A673 (cell line): ENCODE results near the gene ZNF732. TPM values are rescaled to one million over a fixed set of nuclear protein-coding genes. Genes with fewer than 3 reads are reported as not detected.
"Not testable (repeated sequence)": the region's sequence is repeated elsewhere in the genome, so short reads cannot be mapped to it uniquely, and the experiment has no call there.

Experiments used
- BruUV-seq: library from RNA; stranded (reverse); fragments of 400-500 nt; replicated peaks from 2 replicates; lab custom pipeline; 2021; lab: Mats Ljungman, UMichigan
- CTCF ChIA-PET: fragments of 300-600 bp; sonication (Branson Sonifier 250); formaldehyde crosslinking; loops from one replicate; lab custom pipeline; 2022; ENCODE audit warnings: antibody characterized with exemption; lab: Charles Lee
- POLR2A ChIA-PET: fragments of 300-600 bp; sonication (Branson Sonifier 250); formaldehyde crosslinking; loops from one replicate; lab custom pipeline; 2022; ENCODE audit warnings: antibody characterized with exemption; ENCODE audit not compliant: low non-redundant PET; lab: Charles Lee
- DNase-seq: peaks from one replicate; pipeline ENCODE4 v3.0.0-alpha.2; 2015; ENCODE audit warnings: low spot score
- H3K27ac ChIP-seq: fragments of 200-600 bp; sonication (generic); 2 replicates; pipeline ENCODE4 v1.5.1; 2016; ENCODE audit warnings: mixed run types, low read depth, mild to moderate bottlenecking, mixed read lengths, antibody characterized with exemption, low read length; ENCODE audit not compliant: poor library complexity, severe bottlenecking
- H3K27me3 ChIP-seq: fragments of 200-600 bp; sonication (generic); replicated peaks from 2 replicates; pipeline ENCODE4 v1.6.1; 2017; ENCODE audit warnings: mixed run types, low read depth, mild to moderate bottlenecking, mixed read lengths, antibody characterized with exemption, low read length; ENCODE audit not compliant: insufficient read depth, poor library complexity
- H3K36me3 ChIP-seq: fragments of 200-600 bp; sonication (generic); 2 replicates; pipeline ENCODE4 v1.6.1; 2016; ENCODE audit warnings: mixed run types, mild to moderate bottlenecking, mixed read lengths, antibody characterized with exemption, low read length; ENCODE audit not compliant: insufficient read depth, poor library complexity, severe bottlenecking
- H3K4me1 ChIP-seq: fragments of 200-600 bp; sonication (generic); 2 replicates; pipeline ENCODE4 v1.6.1; 2017; ENCODE audit warnings: mixed run types, mild to moderate bottlenecking, mixed read lengths, antibody characterized with exemption, low read length; ENCODE audit not compliant: insufficient read depth, poor library complexity, severe bottlenecking
- H3K4me3 ChIP-seq: fragments of 200-600 bp; sonication (generic); 2 replicates; pipeline ENCODE4 v1.5.1; 2016; ENCODE audit warnings: low read depth, mixed run types, mild to moderate bottlenecking, mixed read lengths, low read length; ENCODE audit not compliant: poor library complexity, severe bottlenecking
- H3K9me3 ChIP-seq: fragments of 200-600 bp; sonication (generic); 2 replicates; pipeline ENCODE4 v1.6.1; 2016; ENCODE audit warnings: mixed run types, low read depth, mild to moderate bottlenecking, mixed read lengths, antibody characterized with exemption, low read length; ENCODE audit not compliant: poor library complexity, severe bottlenecking
- CTCF ChIP-seq: fragments of 300-800, 200-600 bp; sonication (generic); conservative IDR thresholded peaks from 2 replicates; pipeline ENCODE4 v1.5.1; 2017; ENCODE audit warnings: low read depth, mild to moderate bottlenecking, antibody characterized with exemption, low read length, moderate library complexity, mixed read lengths
- EZH2 ChIP-seq: fragments of 200-600 bp; sonication (generic); IDR thresholded peaks from 2 replicates; pipeline ENCODE4 v1.6.1; 2017; ENCODE audit warnings: borderline replicate concordance, low read depth, mild to moderate bottlenecking, mixed read lengths, antibody characterized with exemption, low read length; ENCODE audit not compliant: poor library complexity, severe bottlenecking
- intact Hi-C: fragments of 100-400 bp; cut with micrococcal nuclease; formaldehyde crosslinking; loops from one replicate; pipeline ENCODE4 v1.10.0; 2022; ENCODE audit not compliant: unreplicated experiment
- total RNA-seq: library from RNA; stranded (reverse); gene quantifications from 2 replicates; pipeline ENCODE4 v1.2.3, GENCODE V29; 2021

Gene ZNF732
- total RNA-seq, 1 experiment from 2014 or later = not detected

- Histone ChIP-seq H3K27me3 (no peaks in the 10 kb centered on the region), H3K36me3 (no peaks in the 10 kb centered on the region), H3K4me1 (no peaks in the 10 kb centered on the region), H3K4me3 (no peak overlapping the region), H3K9me3 (peaks cover 9% of the 10 kb centered on the region), H3K27ac (no peak overlapping the region)
- ChIA-PET POLR2A (no interaction called here), CTCF (no interaction called here)
- BruUV-seq = no TSS peak
- intact Hi-C loops = no loop called here
- no peak for DNase-seq
- TF ChIP-seq CTCF = no peak
- no peak for TF ChIP-seq EZH2
These were observed 9.1 kb upstream of the ZNF732 start for GRCh38 chr4:314296-314903.

- TF ChIP-seq CTCF (no peak), EZH2 (no peak)
- intact Hi-C loops = no loop called here
- BruUV-seq = no TSS peak
- Histone ChIP-seq H3K36me3 (no peaks in the 10 kb centered on the region), H3K4me1 (no peaks in the 10 kb centered on the region), H3K4me3 (no peak overlapping the region), H3K27ac (no peak overlapping the region), H3K27me3 (no peaks in the 10 kb centered on the region), H3K9me3 (peaks cover 9% of the 10 kb centered on the region)
- DNase-seq = no peak
- CTCF ChIA-PET = interaction anchor here (0.7 kb wide), 1 partner anchor 263 kb away, joined by 7 read pairs; no protein-coding TSS in a partner anchor
- POLR2A ChIA-PET = no interaction called here
These were observed 4.5 kb upstream of the ZNF732 start for GRCh38 chr4:309807-310206.

- intact Hi-C loops = no loop called here
- Histone ChIP-seq H3K4me3 (no peak overlapping the region), H3K4me1 (no peaks in the 10 kb centered on the region), H3K9me3 (no peaks in the 10 kb centered on the region), H3K36me3 (no peaks in the 10 kb centered on the region), H3K27ac (no peak overlapping the region), H3K27me3 (no peaks in the 10 kb centered on the region)
- POLR2A ChIA-PET = no interaction called here
- DNase-seq = no peak
- CTCF ChIA-PET = no interaction called here
- TF ChIP-seq EZH2 (no peak), CTCF (no peak)
- BruUV-seq = no TSS peak
These were observed 1.3 kb upstream of the ZNF732 start for GRCh38 chr4:306551-306961.

- H3K4me1 ChIP-seq, DNase-seq, H3K9me3 ChIP-seq, H3K36me3 ChIP-seq, H3K27me3 ChIP-seq, H3K4me3 ChIP-seq, CTCF ChIA-PET, H3K27ac ChIP-seq, BruUV-seq, intact Hi-C loops, POLR2A ChIA-PET: not testable (repeated sequence)
These were observed 758 bp downstream of the ZNF732 start for GRCh38 chr4:304516-304915.
